AG09309 (cell line): ENCODE results near the gene RNF130.

Source experiments
- DNase-seq: peaks from one replicate; pipeline ENCODE4 v3.0.0-alpha.2; 2010; ENCODE audit warnings: low read depth
- H3K4me3 ChIP-seq: 2 replicates; pipeline ENCODE4 v1.5.1; 2011; ENCODE audit warnings: mild to moderate bottlenecking, low read depth, low read length, moderate library complexity; ENCODE audit not compliant: control insufficient read depth
- CTCF ChIP-seq: IDR thresholded peaks from 2 replicates; pipeline ENCODE4 v1.5.1; 2011; ENCODE audit warnings: mild to moderate bottlenecking, low read depth, low read length, inconsistent platforms; ENCODE audit not compliant: insufficient read depth, control insufficient read depth; ENCODE audit errors: missing control alignments

Gene RNF130

DNA sequence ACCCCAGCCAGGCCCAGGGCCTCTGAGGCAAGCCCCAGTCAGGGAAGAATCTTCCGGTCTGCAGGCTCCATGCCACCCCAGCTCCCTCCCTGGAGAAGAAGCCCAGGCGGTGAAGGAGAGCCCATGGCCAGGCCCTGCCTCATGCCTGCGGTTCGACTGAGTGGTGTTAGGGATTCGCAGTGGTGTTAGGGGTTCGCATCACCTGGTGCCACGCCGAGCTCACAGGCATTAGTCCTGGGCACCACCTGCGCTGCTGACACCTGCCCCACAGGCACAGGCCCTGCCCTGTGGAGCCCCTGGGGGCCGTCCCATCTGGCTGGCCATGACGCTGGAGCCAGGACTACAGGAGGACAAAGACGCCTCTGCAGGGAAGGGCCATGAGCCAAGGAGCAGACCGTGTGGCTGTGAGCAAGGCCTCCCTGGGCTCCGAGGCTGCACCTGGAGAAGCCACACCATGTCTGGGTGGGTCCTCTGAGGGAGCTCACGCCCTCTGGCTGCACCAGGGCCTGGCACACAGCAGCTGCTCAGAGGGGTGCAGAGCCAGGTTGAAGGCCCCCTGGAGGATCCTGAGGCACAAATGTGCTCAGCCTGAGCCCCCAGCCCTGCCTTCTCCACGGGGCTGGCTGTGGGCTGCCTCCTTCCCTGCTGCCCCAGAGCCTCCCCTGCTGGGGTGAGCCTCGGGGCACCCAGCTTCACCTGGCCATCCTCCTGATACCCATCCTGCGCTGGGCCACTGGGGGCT, 27.6 kb upstream of the RNF130 start:
- no peak for DNase-seq
- H3K4me3 ChIP-seq = no peak overlapping the region
- no peak for TF ChIP-seq CTCF

GRCh38 chr5:180098526-180098925, 27.0 kb upstream of the RNF130 start:
- TF ChIP-seq CTCF = no peak
- no peak overlapping the region for H3K4me3 ChIP-seq

DNA sequence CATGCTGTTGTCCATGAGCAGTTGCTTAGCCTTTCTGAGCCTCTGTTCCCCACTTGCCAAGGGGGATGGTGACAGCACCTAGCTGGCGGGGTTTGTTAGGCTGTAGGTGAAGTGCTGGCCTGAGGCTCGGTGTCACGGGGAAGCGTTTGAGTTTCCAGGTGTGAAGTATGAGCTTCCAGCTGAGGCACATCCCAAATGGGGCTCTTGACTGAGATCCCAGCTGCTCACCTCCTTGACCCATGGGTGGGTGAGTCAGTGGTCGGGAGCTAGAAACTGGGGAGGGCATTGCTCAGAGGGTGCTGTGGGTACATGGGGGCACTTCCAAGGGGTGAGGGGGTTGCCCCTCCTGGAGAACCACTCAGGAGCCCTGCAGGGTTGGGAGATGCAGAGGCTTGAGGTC, 26.4 kb upstream of the RNF130 start:
- DNase-seq = no peak
- no peak overlapping the region for H3K4me3 ChIP-seq
- TF ChIP-seq CTCF = no peak

More at GRCh38 chr5:180098526-180098925, 27.0 kb upstream of the RNF130 start:
- DNase-seq = no peak

DNA sequence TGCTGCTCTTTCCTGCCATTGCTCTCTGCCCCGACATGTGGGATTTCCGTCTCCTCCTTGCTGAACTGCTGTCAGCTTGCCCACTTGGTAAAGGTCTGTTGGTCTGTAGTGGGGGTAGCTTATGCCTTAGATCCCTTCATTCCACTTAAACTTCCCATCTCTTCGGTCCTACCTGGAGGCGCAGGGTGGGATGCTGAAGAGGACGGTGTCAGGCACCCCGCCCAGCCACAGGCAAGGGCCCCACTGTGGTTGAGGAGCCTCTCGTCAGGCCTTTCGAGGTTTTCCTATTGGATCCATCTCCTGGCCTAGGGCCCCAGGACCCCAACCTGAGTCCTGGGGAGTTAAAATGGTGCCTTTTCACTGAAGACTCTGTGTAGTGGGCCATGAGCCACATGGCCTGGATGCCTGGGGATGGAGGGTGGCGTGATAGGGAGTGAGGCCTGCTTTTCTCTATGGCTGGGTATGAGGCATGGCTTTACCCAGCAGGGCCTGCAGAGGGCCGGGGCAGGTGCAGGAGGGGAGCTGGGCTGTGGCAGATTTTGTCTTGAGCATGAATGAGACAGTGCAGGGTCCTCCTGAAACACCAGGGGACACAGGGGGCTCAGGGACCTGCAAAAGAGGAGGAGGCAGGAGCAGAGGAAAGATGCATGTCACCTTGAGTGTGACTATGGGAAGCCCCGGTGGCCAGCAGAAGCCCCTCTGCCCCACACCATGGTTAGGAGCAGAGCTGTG, 25.8 kb upstream of the RNF130 start:
- no peak overlapping the region for H3K4me3 ChIP-seq
- no peak for TF ChIP-seq CTCF
- DNase-seq = no peak

DNA sequence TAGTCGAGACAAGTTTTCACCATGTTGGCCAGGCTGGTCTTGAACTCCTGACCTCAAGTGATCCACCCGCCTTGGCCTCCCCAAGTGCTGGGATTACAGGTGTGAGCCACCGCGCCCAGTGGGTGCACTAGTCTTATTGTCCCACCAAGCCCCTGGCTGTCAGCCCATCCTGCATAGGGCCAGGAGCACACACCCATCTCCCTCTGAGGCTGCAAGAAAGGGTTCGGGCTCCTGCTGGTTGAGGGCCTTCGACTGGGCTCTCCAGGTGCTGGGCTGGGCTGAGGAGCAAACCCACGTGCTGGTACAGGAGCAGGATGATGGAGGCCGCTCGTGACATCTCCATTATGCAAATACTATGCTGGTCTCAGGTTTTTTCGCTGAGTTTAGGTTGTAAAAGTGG, 25.1 kb upstream of the RNF130 start:
- TF ChIP-seq CTCF = no peak
- DNase-seq = no peak
- H3K4me3 ChIP-seq = no peak overlapping the region

DNA sequence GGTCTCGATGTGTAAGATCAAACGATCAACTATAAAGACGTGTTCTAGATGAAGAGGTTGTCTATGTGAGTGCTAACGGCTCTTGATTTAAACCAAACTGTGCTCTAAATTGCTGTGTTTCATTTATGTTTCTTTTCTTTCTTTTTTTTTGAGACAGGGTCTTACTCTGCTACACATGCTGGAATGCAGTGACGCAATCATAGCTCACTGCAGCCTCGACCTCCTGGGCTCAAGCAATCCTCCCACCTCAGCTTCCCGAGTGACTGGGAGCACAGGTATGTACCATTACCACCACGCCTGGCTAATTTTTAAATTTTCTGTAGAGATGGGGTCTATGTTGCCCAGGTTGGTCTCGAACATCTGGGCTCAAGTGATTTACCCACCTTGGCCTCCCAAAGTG, 24.0 kb upstream of the RNF130 start:
- H3K4me3 ChIP-seq = no peak overlapping the region
- TF ChIP-seq CTCF = no peak
- DNase-seq = no peak
